GM10248 (cell line): ENCODE results near the gene HSPB6.
A peak's percentile ranks its signal among the peaks of the same experiment; 100 is the strongest.

Experiments
- CTCF ChIA-PET: fragments of 300-600 bp; sonication (Branson Sonifier 250); formaldehyde crosslinking; extraction: SDS; loops from one replicate; lab custom pipeline; 2021; ENCODE audit warnings: antibody characterized with exemption; lab: Yijun Ruan, JAX
- POLR2A ChIA-PET: fragments of 350-650 bp; sonication (Branson Sonifier 250); formaldehyde crosslinking; extraction: SDS; loops from one replicate; lab custom pipeline; 2020; ENCODE audit warnings: antibody characterized with exemption; lab: Yijun Ruan, JAX
- DNase-seq: peaks from one replicate; pipeline ENCODE4 v3.0.0; 2012; ENCODE audit errors: extremely low spot score
- TF ChIP-seq, protein P1 (sequence below): IDR thresholded peaks from 2 replicates; pipeline ENCODE4 v1.5.1; 2012; ENCODE audit warnings: mild to moderate bottlenecking, low read depth; ENCODE audit errors: extremely low read depth, missing control alignments, control extremely low read depth

Gene HSPB6

DNA sequence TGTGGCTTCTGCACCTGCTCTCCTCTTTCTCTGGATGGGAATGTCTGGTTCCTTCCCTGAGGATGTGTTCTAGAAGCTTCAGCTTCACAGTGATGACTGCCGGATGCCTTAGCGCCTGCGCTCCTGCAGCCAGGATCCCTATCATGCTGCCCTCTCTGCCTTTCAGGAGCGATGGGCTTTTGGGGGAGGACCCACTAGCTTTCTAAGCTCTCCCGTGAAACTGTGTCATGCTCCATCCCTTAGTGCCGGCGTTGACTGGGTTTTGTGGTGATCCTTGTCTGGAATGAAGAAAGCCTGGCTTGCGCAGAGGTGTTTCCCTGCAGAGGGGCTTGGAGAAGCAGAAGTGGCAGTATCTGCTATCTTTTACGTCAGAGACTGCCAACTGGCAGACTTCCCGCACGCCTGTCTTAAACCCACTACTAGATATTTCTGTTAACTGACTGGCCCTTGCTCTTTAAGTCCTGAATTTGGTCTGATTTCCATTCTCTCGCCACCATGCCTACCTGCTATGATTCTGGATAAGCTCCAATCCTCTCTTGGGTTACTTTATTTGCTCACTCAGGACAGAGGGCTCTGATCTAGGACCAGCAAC lies 42.8 kb downstream of the HSPB6 start:
- POLR2A ChIA-PET, result interaction anchor here (1.1 to 5.0 kb wide), 2 partner anchors 12 to 19 kb away, joined by 3 to 42 read pairs; no protein-coding TSS in a partner anchor
- no peak for DNase-seq
- TF ChIP-seq, protein P1, sequence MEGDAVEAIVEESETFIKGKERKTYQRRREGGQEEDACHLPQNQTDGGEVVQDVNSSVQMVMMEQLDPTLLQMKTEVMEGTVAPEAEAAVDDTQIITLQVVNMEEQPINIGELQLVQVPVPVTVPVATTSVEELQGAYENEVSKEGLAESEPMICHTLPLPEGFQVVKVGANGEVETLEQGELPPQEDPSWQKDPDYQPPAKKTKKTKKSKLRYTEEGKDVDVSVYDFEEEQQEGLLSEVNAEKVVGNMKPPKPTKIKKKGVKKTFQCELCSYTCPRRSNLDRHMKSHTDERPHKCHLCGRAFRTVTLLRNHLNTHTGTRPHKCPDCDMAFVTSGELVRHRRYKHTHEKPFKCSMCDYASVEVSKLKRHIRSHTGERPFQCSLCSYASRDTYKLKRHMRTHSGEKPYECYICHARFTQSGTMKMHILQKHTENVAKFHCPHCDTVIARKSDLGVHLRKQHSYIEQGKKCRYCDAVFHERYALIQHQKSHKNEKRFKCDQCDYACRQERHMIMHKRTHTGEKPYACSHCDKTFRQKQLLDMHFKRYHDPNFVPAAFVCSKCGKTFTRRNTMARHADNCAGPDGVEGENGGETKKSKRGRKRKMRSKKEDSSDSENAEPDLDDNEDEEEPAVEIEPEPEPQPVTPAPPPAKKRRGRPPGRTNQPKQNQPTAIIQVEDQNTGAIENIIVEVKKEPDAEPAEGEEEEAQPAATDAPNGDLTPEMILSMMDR, result no peak
- CTCF ChIA-PET, result interaction anchor here (0.7 to 6.0 kb wide), 6 partner anchors 14 to 217 kb away, joined by 3 to 184 read pairs (median 4); partner anchors contain the start of gene ZBTB32

DNA sequence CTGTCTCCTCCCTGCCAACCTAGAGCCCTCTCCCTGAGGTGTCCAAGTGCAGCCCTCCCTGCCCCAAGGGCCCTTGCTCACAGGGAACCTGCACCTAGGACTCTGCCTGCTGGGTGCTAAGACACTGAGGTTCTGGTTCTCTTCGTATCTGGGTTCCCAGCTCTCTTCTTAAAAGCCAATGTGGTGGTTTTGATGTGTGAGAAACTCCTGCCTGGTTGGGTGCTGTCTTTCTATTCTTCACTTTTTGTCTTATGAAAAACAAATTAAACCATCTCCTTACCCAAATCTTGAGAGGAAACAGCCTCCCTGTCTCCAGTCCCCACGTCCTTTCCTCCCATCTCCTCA lies 43.4 kb downstream of the HSPB6 start:
- TF ChIP-seq, protein P1, result no peak
- ChIA-PET CTCF (interaction anchor here (2.1 to 6.0 kb wide), 3 partner anchors 14 to 218 kb away, joined by 6 to 184 read pairs (median 23); partner anchors contain the start of gene ZBTB32), POLR2A (interaction anchor here (0.7 to 5.0 kb wide), 4 partner anchors 11 to 39 kb away, joined by 3 to 42 read pairs (median 5); no protein-coding TSS in a partner anchor)
- DNase-seq, result no peak

DNA sequence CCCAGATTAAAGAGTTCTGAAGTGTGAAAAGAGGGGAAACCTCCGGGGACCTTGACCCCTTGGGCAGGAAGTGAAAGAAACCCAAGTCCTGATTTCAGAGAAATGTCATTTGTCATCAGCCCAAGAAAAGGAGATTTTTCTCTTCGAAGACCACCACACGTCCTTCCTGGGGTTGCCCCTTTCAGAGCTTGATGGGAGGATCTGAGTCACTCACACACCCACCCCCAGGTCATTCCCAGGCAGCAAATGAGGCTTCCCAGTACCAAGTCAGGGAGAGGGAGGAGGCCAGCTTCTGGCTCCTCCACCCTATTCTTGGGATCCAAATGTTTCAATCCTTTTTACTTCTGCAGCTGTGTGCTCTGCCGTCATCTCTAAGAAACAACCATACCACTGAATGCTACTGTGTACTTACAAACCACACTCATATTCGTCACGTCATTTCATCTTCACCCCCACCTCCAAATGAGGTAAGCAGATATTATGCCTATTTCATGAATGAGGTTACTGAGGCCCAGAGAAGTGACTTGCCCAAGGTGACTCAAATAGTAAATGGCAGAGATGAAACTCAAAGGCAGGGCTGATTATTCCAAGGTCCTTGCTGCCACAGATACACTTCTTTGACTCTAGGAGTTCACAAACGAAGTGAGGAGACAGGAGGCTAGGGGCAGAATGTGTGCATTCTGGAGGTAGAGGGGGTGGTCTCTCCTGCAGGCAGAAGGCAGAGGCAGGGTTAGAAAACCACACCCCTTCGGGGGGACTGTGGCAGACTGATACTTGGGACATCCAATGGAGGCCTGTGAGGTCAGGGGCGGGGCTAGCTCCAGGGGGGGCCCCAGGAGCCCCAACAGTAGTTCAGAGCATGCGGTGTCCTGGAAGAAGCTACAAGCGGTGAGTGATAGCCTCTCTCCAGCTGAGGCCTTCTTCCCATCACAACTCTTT lies 44.0 kb downstream of the HSPB6 start:
- DNase-seq, result peak; percentile 83
- TF ChIP-seq, protein P1, result no peak
- ChIA-PET POLR2A (interaction anchor here (0.7 to 5.0 kb wide), 9 partner anchors 10 to 40 kb away, joined by 3 to 42 read pairs (median 3); partner anchors contain the start of gene LIN37), CTCF (interaction anchor here (2.1 to 6.0 kb wide), 3 partner anchors 13 to 218 kb away, joined by 6 to 184 read pairs (median 23); partner anchors contain the start of gene ZBTB32)

- TF ChIP-seq, protein P1, result no peak
- POLR2A ChIA-PET, result interaction anchor here (0.5 to 5.0 kb wide), 5 partner anchors 9 to 43 kb away, joined by 3 to 42 read pairs (median 8); partner anchors contain the start of gene LIN37
- DNase-seq, result peak; percentile 68
- CTCF ChIA-PET, result interaction anchor here (0.7 to 6.0 kb wide), 8 partner anchors 11 to 220 kb away, joined by 3 to 184 read pairs (median 4); partner anchors contain the start of genes LIN37, U2AF1L4 and ZBTB32
These were observed 45.8 kb downstream of the HSPB6 start for GRCh38 chr19:35710784-35711723.

- TF ChIP-seq, protein P1, result no peak
- ChIA-PET POLR2A (interaction anchor here (0.5 kb wide), 1 partner anchor 40 kb away, joined by 3 read pairs; no protein-coding TSS in a partner anchor), CTCF (interaction anchor here (1.2 kb wide), 1 partner anchor 13 kb away, joined by 9 read pairs; no protein-coding TSS in a partner anchor)
- no peak for DNase-seq
These were observed 48.4 kb downstream of the HSPB6 start for GRCh38 chr19:35708391-35708790.
